Fibroblast of skin of scalp (primary cell): ENCODE results near the gene PPP1R9A.

Experiments used
- DNase-seq: peaks from one replicate; pipeline ENCODE4 v3.0.0-alpha.2; 2013

The PPP1R9A gene

GRCh38 chr7:95041031-95041430 is 133.6 kb downstream of the PPP1R9A start:
- no peak for DNase-seq

GRCh38 chr7:95045236-95045923 is 138.0 kb downstream of the PPP1R9A start:
- DNase-seq: peak; percentile 53

- no peak for DNase-seq
Measured at GRCh38 chr7:95046494-95047240, 139.3 kb downstream of the PPP1R9A start.

GRCh38 chr7:95047291-95047690 is 139.9 kb downstream of the PPP1R9A start:
- DNase-seq: no peak

GRCh38 chr7:95052566-95053094 is 145.2 kb downstream of the PPP1R9A start:
- no peak for DNase-seq

GRCh38 chr7:95054386-95054785 is 147.0 kb downstream of the PPP1R9A start:
- DNase-seq: no peak

GRCh38 chr7:95055295-95055694 is 147.9 kb downstream of the PPP1R9A start:
- no peak for DNase-seq

- peak; percentile 7 for DNase-seq
Measured at GRCh38 chr7:95056107-95056739, 148.8 kb downstream of the PPP1R9A start.

GRCh38 chr7:95056901-95057300 is 149.5 kb downstream of the PPP1R9A start:
- DNase-seq: no peak

- no peak for DNase-seq
Measured at GRCh38 chr7:95059842-95060313, 152.5 kb downstream of the PPP1R9A start.

GRCh38 chr7:95062901-95063300 is 155.5 kb downstream of the PPP1R9A start:
- no peak for DNase-seq

- peak; percentile 71 for DNase-seq
Measured at GRCh38 chr7:95066737-95067530, 159.5 kb downstream of the PPP1R9A start.

- DNase-seq: no peak
Measured at GRCh38 chr7:95088536-95089215, 181.3 kb downstream of the PPP1R9A start.

- no peak for DNase-seq
Measured at GRCh38 chr7:95089414-95090315, 182.3 kb downstream of the PPP1R9A start.

GRCh38 chr7:95092324-95092723 is 184.9 kb downstream of the PPP1R9A start:
- no peak for DNase-seq

- no peak for DNase-seq
Measured at GRCh38 chr7:95095259-95095965, 188.0 kb downstream of the PPP1R9A start.

- peak; percentile 68 for DNase-seq
Measured at GRCh38 chr7:95095966-95096540, 188.7 kb downstream of the PPP1R9A start.

GRCh38 chr7:95097291-95097690 is 189.9 kb downstream of the PPP1R9A start:
- DNase-seq: no peak

GRCh38 chr7:95097851-95098250 is 190.5 kb downstream of the PPP1R9A start:
- no peak for DNase-seq

- no peak for DNase-seq
Measured at GRCh38 chr7:95099106-95099505, 191.7 kb downstream of the PPP1R9A start.
